AG09309 (cell line): ENCODE results near the gene EPS8L3.

Source experiments
- DNase-seq: peaks from one replicate; pipeline ENCODE4 v3.0.0-alpha.2; 2010; ENCODE audit warnings: low read depth
- H3K4me3 ChIP-seq: 2 replicates; pipeline ENCODE4 v1.5.1; 2011; ENCODE audit warnings: mild to moderate bottlenecking, low read depth, low read length, moderate library complexity; ENCODE audit not compliant: control insufficient read depth
- CTCF ChIP-seq: IDR thresholded peaks from 2 replicates; pipeline ENCODE4 v1.5.1; 2011; ENCODE audit warnings: mild to moderate bottlenecking, low read depth, low read length, inconsistent platforms; ENCODE audit not compliant: insufficient read depth, control insufficient read depth; ENCODE audit errors: missing control alignments

Gene EPS8L3

GRCh38 chr1:109772658-109773202 lies 9.0 kb upstream of the EPS8L3 start:
- no peak overlapping the region for H3K4me3 ChIP-seq
- TF ChIP-seq CTCF, result no peak
- DNase-seq, result no peak

GRCh38 chr1:109771712-109772657 lies 8.3 kb upstream of the EPS8L3 start:
- no peak overlapping the region for H3K4me3 ChIP-seq
- no peak for DNase-seq
- no peak for TF ChIP-seq CTCF

- DNase-seq, result no peak
- H3K4me3 ChIP-seq, result no peak overlapping the region
- no peak for TF ChIP-seq CTCF
Measured at GRCh38 chr1:109770331-109771095, 6.8 kb upstream of the EPS8L3 start.

GRCh38 chr1:109769330-109770078 lies 5.8 kb upstream of the EPS8L3 start:
- H3K4me3 ChIP-seq, result no peak overlapping the region
- DNase-seq, result no peak
- no peak for TF ChIP-seq CTCF

GRCh38 chr1:109768820-109769219 lies 5.1 kb upstream of the EPS8L3 start:
- TF ChIP-seq CTCF, result no peak
- no peak for DNase-seq
- no peak overlapping the region for H3K4me3 ChIP-seq

- TF ChIP-seq CTCF, result no peak
- no peak for DNase-seq
Measured at GRCh38 chr1:109768335-109768650, 4.6 kb upstream of the EPS8L3 start.

More at GRCh38 chr1:109768335-109768650, 4.6 kb upstream of the EPS8L3 start:
- H3K4me3 ChIP-seq, result no peak overlapping the region
